ENCODE results near the gene MUL1.

The MUL1 gene

DNA sequence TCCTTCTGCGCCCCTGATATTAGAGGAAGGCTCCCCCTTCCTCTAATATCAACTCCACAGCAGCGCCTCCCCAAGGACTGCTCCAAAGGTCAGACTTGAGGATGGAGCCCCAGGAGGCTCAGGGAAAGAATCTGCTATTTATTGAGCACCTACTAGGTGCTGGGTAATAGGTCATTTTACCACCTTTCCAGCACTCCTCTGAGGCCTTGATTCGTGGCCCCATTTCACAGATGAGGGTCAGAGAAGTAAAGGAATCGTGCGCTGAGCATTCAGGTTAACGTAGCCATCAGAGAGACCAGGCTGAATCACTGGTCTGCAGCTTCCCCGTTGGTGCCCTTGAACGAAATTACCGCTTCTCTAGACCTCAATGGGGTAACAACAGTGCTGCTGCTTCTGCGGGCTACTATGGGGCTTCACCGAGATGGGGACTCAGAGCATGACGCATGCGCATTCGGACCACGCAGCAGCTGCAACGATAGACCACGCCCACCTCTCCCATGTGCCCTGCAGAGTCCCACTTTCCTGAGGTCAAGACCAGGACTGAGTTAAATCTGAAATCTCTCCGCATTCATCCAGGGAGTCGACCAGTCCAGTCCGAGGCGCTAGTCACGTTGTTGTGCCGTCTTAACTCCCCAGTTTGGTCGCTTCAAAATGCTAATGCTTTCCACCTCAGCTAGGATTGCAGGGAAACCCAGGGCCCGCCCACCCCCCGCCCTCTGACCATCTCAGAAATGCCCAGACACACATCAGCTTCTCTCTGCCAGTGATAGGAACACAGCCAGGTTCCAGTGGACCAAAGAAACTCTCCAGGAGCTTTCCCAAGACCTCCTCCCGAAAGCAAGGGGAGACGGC is 34.9 kb downstream of the MUL1 start:
- Histone ChIP-seq H3K27me3 (ENCODE audit: control insufficient read depth, insufficient read depth, low read length) (peaks cover 23% of the 10 kb centered on the region), H3K4me1 (ENCODE audit: control insufficient read depth, insufficient read depth, low read length) (peaks cover 15% of the 10 kb centered on the region), H3K36me3 (ENCODE audit: control insufficient read depth, insufficient read depth, low read length) (no peaks in the 10 kb centered on the region), H3K9me3 (ENCODE audit: control insufficient read depth, insufficient read depth, low read length) (no peaks in the 10 kb centered on the region), H3K4me3 (ENCODE audit: low read depth, low read length) (peak overlapping the region; percentile 48), H3K9ac (ENCODE audit: low read depth, low read length) (no peak overlapping the region)

DNA sequence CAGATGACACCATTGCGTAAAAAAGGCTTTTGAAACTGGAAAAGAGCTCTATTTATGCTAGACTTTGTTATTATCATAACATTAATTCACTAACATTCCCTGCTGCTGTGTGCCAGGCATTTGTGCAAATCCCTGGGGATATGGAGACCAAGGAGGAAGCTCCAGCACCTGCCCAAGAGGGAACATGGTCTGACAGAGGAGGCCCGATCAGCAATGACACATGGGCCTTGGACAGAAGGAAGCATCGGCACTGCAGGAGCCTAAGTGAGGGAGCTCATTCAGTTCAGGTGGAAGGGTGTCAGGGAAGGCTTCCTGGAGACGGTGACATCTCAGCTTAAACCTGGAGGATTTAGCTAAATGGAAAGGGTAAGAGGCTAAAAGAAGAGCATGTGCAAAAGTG is 35.8 kb downstream of the MUL1 start:
- Histone ChIP-seq H3K4me3 (ENCODE audit: low read depth, low read length) (no peak overlapping the region), H3K4me1 (ENCODE audit: control insufficient read depth, insufficient read depth, low read length) (peaks cover 9% of the 10 kb centered on the region), H3K9me3 (ENCODE audit: control insufficient read depth, insufficient read depth, low read length) (no peaks in the 10 kb centered on the region), H3K9ac (ENCODE audit: low read depth, low read length) (no peak overlapping the region), H3K27me3 (ENCODE audit: control insufficient read depth, insufficient read depth, low read length) (peaks cover 24% of the 10 kb centered on the region), H3K36me3 (ENCODE audit: control insufficient read depth, insufficient read depth, low read length) (no peaks in the 10 kb centered on the region)

DNA sequence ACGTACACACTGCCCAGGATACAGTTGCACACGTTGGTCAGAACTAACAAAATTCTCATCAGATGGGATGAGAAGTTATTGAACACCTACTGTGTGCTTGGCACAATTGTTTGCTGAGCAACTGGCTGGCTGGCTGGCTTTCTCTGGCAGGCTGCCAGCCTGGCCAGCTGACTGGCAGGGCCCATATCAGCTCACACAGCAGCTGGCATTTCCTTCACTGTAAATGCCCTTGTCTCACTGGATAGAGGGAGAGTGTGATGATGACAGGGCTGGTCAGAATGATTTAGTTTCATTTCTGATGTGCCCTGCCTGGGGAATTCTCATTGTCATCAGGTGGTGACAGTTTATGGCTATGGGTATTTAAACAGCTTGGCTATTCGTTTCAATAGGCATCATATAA is 37.8 kb downstream of the MUL1 start:
- peaks cover 16% of the 10 kb centered on the region for H3K27me3 ChIP-seq (ENCODE audit: control insufficient read depth, insufficient read depth, low read length)

DNA sequence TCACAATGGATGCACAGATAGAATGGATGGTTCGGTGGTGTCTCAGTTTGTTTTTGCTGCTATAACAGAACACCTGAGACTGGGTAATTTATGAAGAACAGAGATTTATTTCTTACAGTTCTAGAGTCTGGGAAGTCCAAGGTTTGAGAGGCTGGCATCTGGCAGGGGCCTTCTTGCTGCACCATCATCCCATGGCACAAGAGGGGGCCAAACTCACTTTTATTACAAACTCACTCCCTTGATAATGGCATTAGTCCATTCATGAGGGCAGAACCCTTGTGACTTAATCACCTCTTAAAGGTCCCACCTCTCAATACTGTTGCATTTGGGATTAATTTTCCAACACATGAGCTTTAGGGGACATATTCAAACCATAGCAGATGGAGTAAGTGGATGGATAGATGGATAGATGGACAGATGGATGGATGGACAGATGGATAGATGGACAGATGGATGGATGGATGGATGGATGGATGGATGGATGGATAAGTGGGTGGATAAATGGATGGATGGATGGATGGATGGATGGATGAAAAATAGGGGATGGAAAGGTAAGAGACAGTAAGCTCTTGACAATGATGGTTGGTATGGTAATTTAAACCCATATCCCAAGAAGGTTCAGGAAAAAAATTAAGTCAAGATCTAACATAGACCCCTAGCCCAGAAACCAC is 38.4 kb downstream of the MUL1 start:
- Histone ChIP-seq H3K36me3 (ENCODE audit: control insufficient read depth, insufficient read depth, low read length) (no peaks in the 10 kb centered on the region), H3K9me3 (ENCODE audit: control insufficient read depth, insufficient read depth, low read length) (no peaks in the 10 kb centered on the region), H3K9ac (ENCODE audit: low read depth, low read length) (no peak overlapping the region), H3K27me3 (ENCODE audit: control insufficient read depth, insufficient read depth, low read length) (peaks cover 22% of the 10 kb centered on the region), H3K4me3 (ENCODE audit: low read depth, low read length) (no peak overlapping the region), H3K4me1 (ENCODE audit: control insufficient read depth, insufficient read depth, low read length) (peaks cover 3% of the 10 kb centered on the region)

More for the DNA sequence above, 37.8 kb downstream of the MUL1 start:
- Histone ChIP-seq H3K9ac (ENCODE audit: low read depth, low read length) (no peak overlapping the region), H3K9me3 (ENCODE audit: control insufficient read depth, insufficient read depth, low read length) (no peaks in the 10 kb centered on the region), H3K4me3 (ENCODE audit: low read depth, low read length) (no peak overlapping the region), H3K4me1 (ENCODE audit: control insufficient read depth, insufficient read depth, low read length) (peaks cover 6% of the 10 kb centered on the region), H3K36me3 (ENCODE audit: control insufficient read depth, insufficient read depth, low read length) (no peaks in the 10 kb centered on the region)

DNA sequence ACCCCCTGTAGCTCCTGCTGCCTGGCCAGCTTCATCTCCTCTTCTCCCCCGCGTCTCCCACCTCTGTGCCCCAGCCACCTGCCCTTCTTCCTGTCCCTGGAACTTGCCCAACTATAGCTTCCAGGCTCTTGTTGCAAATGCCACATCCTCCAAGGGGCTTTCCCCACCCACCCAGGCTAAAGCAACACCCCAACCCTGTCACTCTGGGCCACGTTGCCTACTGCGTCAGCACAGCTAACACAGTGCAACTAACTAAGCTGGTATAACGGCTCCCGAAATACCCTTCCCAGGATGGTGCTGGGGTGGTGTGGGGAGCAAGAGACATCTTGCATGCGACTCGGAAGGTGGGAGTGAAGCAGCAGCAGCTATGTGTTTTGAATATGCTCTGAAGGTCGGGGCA is 41.7 kb downstream of the MUL1 start:
- peaks cover 37% of the 10 kb centered on the region for H3K27me3 ChIP-seq (ENCODE audit: control insufficient read depth, insufficient read depth, low read length)
- no peak overlapping the region for H3K9ac ChIP-seq (ENCODE audit: low read depth, low read length)
- no peaks in the 10 kb centered on the region for H3K36me3 ChIP-seq (ENCODE audit: control insufficient read depth, insufficient read depth, low read length)
- no peaks in the 10 kb centered on the region for H3K4me1 ChIP-seq (ENCODE audit: control insufficient read depth, insufficient read depth, low read length)
- peaks cover 3% of the 10 kb centered on the region for H3K9me3 ChIP-seq (ENCODE audit: control insufficient read depth, insufficient read depth, low read length)
- H3K4me3 ChIP-seq (ENCODE audit: low read depth, low read length): no peak overlapping the region

DNA sequence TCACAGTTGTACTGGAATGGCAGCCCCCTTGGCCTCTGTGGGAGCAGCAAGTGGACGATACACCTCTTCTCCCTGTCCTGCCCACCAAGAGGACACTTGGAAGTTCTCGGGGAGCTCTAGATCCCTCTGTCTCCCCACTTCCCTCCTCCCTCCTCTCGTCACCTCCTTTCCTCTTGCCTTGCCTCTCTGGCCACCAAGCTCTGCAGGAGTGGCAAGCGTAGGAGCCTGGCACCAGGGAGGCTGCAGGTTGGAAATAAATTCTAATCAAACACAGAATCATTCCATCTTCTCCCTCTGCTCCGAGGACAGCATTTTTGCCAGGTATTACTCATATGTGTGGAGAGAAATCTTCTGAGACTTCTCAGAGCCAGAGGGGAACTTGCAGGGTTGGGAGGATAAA is 42.8 kb downstream of the MUL1 start:
- no peaks in the 10 kb centered on the region for H3K4me1 ChIP-seq (ENCODE audit: control insufficient read depth, insufficient read depth, low read length)
- H3K9me3 ChIP-seq (ENCODE audit: control insufficient read depth, insufficient read depth, low read length): peaks cover 3% of the 10 kb centered on the region
- H3K27me3 ChIP-seq (ENCODE audit: control insufficient read depth, insufficient read depth, low read length): peaks cover 37% of the 10 kb centered on the region
- no peak overlapping the region for H3K4me3 ChIP-seq (ENCODE audit: low read depth, low read length)
- H3K36me3 ChIP-seq (ENCODE audit: control insufficient read depth, insufficient read depth, low read length): no peaks in the 10 kb centered on the region
- H3K9ac ChIP-seq (ENCODE audit: low read depth, low read length): no peak overlapping the region

DNA sequence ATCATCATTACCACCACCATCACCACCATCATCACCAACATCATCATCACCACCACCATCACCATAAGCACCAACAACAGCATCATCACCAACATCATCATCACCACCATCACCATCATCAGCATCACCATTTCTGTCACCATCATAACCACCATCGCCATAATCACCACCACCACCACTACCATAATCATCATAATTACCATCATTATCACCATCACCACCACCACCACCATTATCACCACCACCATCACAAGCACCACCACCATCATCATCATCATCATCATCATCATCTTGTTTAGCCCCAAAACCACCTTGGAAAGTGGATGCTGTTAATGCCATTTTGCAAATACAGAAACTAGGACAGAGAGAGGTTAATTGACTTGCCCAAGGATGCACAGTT is 44.4 kb downstream of the MUL1 start:
- Histone ChIP-seq H3K27me3 (ENCODE audit: control insufficient read depth, insufficient read depth, low read length) (peaks cover 37% of the 10 kb centered on the region), H3K9ac (ENCODE audit: low read depth, low read length) (no peak overlapping the region), H3K4me3 (ENCODE audit: low read depth, low read length) (no peak overlapping the region), H3K9me3 (ENCODE audit: control insufficient read depth, insufficient read depth, low read length) (peaks cover 3% of the 10 kb centered on the region), H3K36me3 (ENCODE audit: control insufficient read depth, insufficient read depth, low read length) (no peaks in the 10 kb centered on the region), H3K4me1 (ENCODE audit: control insufficient read depth, insufficient read depth, low read length) (no peaks in the 10 kb centered on the region)

DNA sequence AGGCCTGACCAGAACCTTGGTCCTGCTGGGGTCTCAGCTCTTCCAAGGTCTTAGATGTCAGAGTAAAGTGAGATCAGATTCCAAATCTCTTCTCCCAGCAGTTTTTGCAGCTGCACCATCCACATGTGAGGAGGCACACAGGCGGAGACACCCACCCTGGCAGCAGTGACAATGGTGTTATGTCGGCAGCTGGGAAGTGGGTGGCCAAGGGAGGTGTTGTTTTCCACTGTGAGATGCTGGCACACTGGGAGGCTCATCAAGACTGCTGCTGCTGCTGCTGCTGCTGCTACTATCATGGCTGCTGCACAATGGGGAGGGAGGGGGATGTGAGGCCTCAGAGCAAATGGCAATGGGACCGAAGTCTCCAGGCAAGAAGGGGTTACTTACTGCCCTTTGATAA is 45.6 kb downstream of the MUL1 start:
- H3K4me1 ChIP-seq (ENCODE audit: control insufficient read depth, insufficient read depth, low read length): no peaks in the 10 kb centered on the region
- no peaks in the 10 kb centered on the region for H3K36me3 ChIP-seq (ENCODE audit: control insufficient read depth, insufficient read depth, low read length)
- no peak overlapping the region for H3K9ac ChIP-seq (ENCODE audit: low read depth, low read length)
- no peak overlapping the region for H3K4me3 ChIP-seq (ENCODE audit: low read depth, low read length)
- peaks cover 30% of the 10 kb centered on the region for H3K27me3 ChIP-seq (ENCODE audit: control insufficient read depth, insufficient read depth, low read length)
- peaks cover 3% of the 10 kb centered on the region for H3K9me3 ChIP-seq (ENCODE audit: control insufficient read depth, insufficient read depth, low read length)

DNA sequence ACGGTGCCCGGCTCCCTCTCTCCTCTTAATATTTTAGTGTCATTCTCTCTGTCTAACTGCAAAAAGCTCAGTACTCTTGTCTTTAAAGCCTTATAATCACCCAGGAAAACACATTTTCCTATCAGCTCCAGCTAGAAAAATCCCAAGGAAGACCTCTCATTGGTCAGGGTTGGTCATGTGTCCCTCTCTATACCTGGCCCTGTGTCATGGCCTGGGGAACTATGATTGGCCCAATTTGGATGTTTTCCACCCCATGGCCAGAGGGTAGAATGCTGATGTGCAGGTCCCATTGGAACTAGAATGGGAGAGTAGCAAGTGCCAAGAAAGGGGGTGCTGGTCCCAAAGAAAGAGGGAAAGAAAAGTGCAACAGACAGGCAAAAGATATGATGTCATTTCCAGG is 49.2 kb downstream of the MUL1 start:
- Histone ChIP-seq H3K4me1 (ENCODE audit: control insufficient read depth, insufficient read depth, low read length) (no peaks in the 10 kb centered on the region), H3K27me3 (ENCODE audit: control insufficient read depth, insufficient read depth, low read length) (peaks cover 8% of the 10 kb centered on the region), H3K9ac (ENCODE audit: low read depth, low read length) (no peak overlapping the region)

DNA sequence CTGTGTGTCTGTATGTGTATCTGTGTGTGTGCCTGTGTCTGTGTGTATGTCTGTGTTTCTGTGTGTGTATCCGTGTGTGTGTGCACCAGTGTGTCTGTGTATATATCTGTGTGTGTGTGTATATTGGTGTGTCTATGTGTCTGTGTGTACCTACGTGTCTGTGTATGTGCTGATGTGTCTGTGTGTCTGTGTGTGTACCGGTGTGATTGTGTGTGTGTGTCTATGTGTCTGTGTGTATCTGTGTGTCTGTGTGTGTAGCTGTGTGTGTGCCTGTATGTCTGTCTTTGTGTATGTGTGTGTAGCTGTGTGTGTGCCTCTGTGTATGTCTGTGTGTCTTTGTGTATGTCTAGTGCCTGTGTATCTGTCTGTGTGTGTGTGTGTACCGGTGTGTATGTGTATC is 53.9 kb downstream of the MUL1 start:
- no peak overlapping the region for H3K9ac ChIP-seq (ENCODE audit: low read depth, low read length)
- H3K36me3 ChIP-seq (ENCODE audit: control insufficient read depth, insufficient read depth, low read length): no peaks in the 10 kb centered on the region
- H3K9me3 ChIP-seq (ENCODE audit: control insufficient read depth, insufficient read depth, low read length): no peaks in the 10 kb centered on the region
- H3K27me3 ChIP-seq (ENCODE audit: control insufficient read depth, insufficient read depth, low read length): peaks cover 2% of the 10 kb centered on the region
- no peak overlapping the region for H3K4me3 ChIP-seq (ENCODE audit: low read depth, low read length)
- H3K4me1 ChIP-seq (ENCODE audit: control insufficient read depth, insufficient read depth, low read length): no peaks in the 10 kb centered on the region

More for the DNA sequence above, 49.2 kb downstream of the MUL1 start:
- peaks cover 3% of the 10 kb centered on the region for H3K9me3 ChIP-seq (ENCODE audit: control insufficient read depth, insufficient read depth, low read length)
- H3K4me3 ChIP-seq (ENCODE audit: low read depth, low read length): no peak overlapping the region
- no peaks in the 10 kb centered on the region for H3K36me3 ChIP-seq (ENCODE audit: control insufficient read depth, insufficient read depth, low read length)

DNA sequence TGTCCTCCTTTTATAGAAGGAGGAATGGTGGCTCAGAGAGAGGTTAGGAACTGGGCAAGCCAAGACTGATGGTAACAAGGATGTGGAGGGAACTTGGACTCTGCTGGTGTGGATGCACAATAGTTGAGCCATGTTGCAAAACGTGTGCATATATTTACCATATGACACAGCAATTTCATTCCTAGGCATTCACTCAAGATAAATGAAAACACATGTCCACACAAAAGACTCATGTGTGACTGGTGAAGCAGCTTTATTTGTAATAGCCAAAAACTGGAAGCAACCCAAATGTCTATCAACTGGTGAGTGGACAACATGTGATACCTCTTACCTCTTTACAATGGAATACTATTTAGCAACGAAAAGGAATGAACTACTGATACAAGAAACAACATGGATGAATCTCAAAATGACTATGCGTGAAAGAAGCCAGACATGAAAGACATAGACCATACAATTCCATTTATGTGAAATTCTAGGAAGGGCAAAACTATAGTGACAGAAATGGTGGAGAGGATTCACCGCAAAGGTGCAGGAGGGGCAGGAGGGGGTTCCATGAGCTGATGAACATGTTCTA is 58.1 kb downstream of the MUL1 start:
- H3K36me3 ChIP-seq (ENCODE audit: control insufficient read depth, insufficient read depth, low read length): no peaks in the 10 kb centered on the region
- no peaks in the 10 kb centered on the region for H3K27me3 ChIP-seq (ENCODE audit: control insufficient read depth, insufficient read depth, low read length)
- peaks cover 3% of the 10 kb centered on the region for H3K4me1 ChIP-seq (ENCODE audit: control insufficient read depth, insufficient read depth, low read length)
- no peak overlapping the region for H3K4me3 ChIP-seq (ENCODE audit: low read depth, low read length)
- H3K9ac ChIP-seq (ENCODE audit: low read depth, low read length): no peak overlapping the region
- H3K9me3 ChIP-seq (ENCODE audit: control insufficient read depth, insufficient read depth, low read length): no peaks in the 10 kb centered on the region

Data from iPS-15b (cell line).